Karpas-422 (cell line): ENCODE measurements around the gene ZFR. TPM values are rescaled to one million over a fixed set of nuclear protein-coding genes. Genes with fewer than 3 reads are reported as not detected.

Experiments
- DNase-seq: peaks from one replicate; pipeline ENCODE4 v3.0.0-alpha.2; 2015
- H2AFZ ChIP-seq: fragments of 200-600 bp; sonication (generic); 2 replicates; pipeline ENCODE4 v1.6.1; 2014; ENCODE audit warnings: antibody characterized with exemption, low read length, mixed read lengths
- H3K27ac ChIP-seq: fragments of 200-600 bp; sonication (generic); 2 replicates; pipeline ENCODE4 v1.5.1; 2014; ENCODE audit warnings: mild to moderate bottlenecking, low read length, moderate library complexity
- H3K27me3 ChIP-seq: fragments of 200-600 bp; sonication (generic); 2 replicates; pipeline ENCODE4 v1.6.1; 2014; ENCODE audit warnings: low read length, mixed read lengths
- H3K36me3 ChIP-seq: fragments of 200-600 bp; sonication (generic); 2 replicates; pipeline ENCODE4 v1.6.1; 2014; ENCODE audit warnings: low read length, mixed read lengths; ENCODE audit not compliant: insufficient read depth
- H3K4me1 ChIP-seq: fragments of 200-600 bp; sonication (generic); 2 replicates; pipeline ENCODE4 v1.6.1; 2014; ENCODE audit warnings: mild to moderate bottlenecking, low read length, mixed read lengths
- H3K4me2 ChIP-seq: fragments of 200-600 bp; sonication (generic); 2 replicates; pipeline ENCODE4 v1.6.1; 2014; ENCODE audit warnings: low read length, low read depth, mild to moderate bottlenecking; ENCODE audit not compliant: poor library complexity, severe bottlenecking
- H3K4me3 ChIP-seq: fragments of 200-600 bp; sonication (generic); 2 replicates; pipeline ENCODE4 v1.5.1; 2014; ENCODE audit warnings: mild to moderate bottlenecking, antibody characterized with exemption, low read length, mixed read lengths
- H3K79me2 ChIP-seq: fragments of 200-600 bp; sonication (generic); 2 replicates; pipeline ENCODE4 v1.6.1; 2014; ENCODE audit warnings: mild to moderate bottlenecking, low read length, mixed read lengths
- H3K9ac ChIP-seq: fragments of 200-600 bp; sonication (generic); 2 replicates; pipeline ENCODE4 v1.6.0; 2014; ENCODE audit warnings: low read length
- H3K9me2 ChIP-seq: fragments of 200-600 bp; sonication (generic), shearing (Covaris generic); replicated peaks from 2 replicates; pipeline ENCODE4 v1.6.0; 2014; ENCODE audit warnings: mild to moderate bottlenecking, low read length, moderate library complexity; ENCODE audit not compliant: insufficient read depth
- H3K9me3 ChIP-seq: fragments of 300-700, 200-600 bp; sonication (generic); 2 replicates; pipeline ENCODE4 v1.6.1; 2014; ENCODE audit warnings: low read length, mixed read lengths
- H4K20me1 ChIP-seq: fragments of 200-600 bp; sonication (generic); 2 replicates; pipeline ENCODE4 v1.6.1; 2014; ENCODE audit warnings: mild to moderate bottlenecking, antibody characterized with exemption, low read length, low read depth; ENCODE audit not compliant: insufficient read depth
- total RNA-seq: library from RNA; depleted of rRNA; stranded (reverse); fragments of >200 nt; shearing (Covaris generic); gene quantifications from 2 replicates; pipeline ENCODE4 v1.2.3, GENCODE V29; 2014; ENCODE audit warnings: low replicate concordance

The ZFR gene
- total RNA-seq, 1 experiment from 2014 or later, result 87.7 TPM

DNA sequence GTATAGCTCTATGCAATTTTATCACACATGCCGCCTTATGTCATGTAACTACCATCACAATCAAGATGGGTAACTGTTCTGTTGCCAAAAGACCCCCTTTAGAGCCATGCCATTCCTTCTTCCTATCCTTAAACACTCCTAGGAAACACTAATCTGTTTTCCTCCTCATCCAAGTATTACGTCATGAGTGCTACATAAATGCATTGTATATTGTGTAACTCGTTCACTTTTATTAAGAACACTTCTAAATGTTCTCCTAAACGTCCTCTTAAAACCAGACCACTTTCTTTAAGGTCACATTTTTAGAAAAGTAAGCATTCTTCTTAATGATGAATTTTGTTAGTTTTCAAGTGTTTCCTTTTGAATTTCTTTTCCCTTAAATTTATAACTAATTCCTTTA is 82.0 kb downstream of the ZFR start:
- no peaks in the 10 kb centered on the region for H3K9me2 ChIP-seq
- H3K36me3 ChIP-seq, result peaks cover 39% of the 10 kb centered on the region
- no peak overlapping the region for H3K4me3 ChIP-seq
- no peak for DNase-seq
- no peaks in the 10 kb centered on the region for H3K27me3 ChIP-seq
- no peaks in the 10 kb centered on the region for H4K20me1 ChIP-seq
- no peak overlapping the region for H3K9ac ChIP-seq
- H3K79me2 ChIP-seq, result 0 out of 2 replicates have a peak, but pooled peaks cover 2% of the 10 kb centered on the region
- no peak overlapping the region for H3K4me2 ChIP-seq
- no peaks in the 10 kb centered on the region for H3K4me1 ChIP-seq
- H3K27ac ChIP-seq, result no peak overlapping the region
- no peak overlapping the region for H2AFZ ChIP-seq
- no peaks in the 10 kb centered on the region for H3K9me3 ChIP-seq

DNA sequence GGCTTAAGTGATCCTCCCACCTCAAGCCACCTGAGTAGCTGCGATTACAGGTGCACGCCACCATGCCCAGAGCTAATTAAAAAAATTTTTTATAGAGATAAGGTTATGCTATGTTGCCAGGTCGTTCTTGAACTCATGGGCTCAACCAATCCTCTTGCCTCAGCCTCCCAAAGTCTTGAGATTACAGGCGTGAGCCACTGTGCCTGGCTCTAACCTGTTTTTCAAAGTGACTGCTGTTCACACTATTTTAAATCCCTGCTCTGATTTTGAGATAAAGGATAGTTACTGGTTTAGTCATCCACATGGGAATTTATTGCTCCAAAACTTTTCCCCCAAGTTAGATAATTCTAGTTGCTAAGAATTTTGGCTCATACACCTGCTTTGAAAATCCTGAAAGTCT is 83.6 kb downstream of the ZFR start:
- H3K9me2 ChIP-seq, result no peaks in the 10 kb centered on the region
- peaks cover 43% of the 10 kb centered on the region for H3K36me3 ChIP-seq
- DNase-seq, result no peak

DNA sequence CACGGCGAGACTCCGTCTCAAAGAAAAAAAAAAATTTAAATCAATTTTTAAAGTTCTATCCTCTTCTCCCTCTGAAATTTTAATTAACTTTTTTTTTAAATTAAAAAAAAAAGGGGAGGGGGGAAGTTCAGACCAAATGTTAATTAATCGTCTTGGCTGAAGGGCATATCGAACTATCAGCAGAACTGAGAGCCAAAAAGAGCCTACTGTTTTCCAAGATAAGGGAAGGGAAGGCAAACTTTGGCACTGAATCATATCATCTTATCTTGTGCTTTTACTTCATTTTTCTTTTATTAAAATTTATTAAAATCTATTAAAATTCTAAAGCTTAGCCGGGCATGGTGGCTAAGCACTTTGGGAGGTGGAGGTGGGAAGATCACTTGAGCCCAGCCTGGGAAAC is 85.9 kb downstream of the ZFR start:
- H3K79me2 ChIP-seq, result no peaks in the 10 kb centered on the region
- no peak overlapping the region for H3K27ac ChIP-seq
- peaks cover 42% of the 10 kb centered on the region for H3K36me3 ChIP-seq
- H3K4me3 ChIP-seq, result no peak overlapping the region
- no peaks in the 10 kb centered on the region for H3K9me3 ChIP-seq
- no peak overlapping the region for H3K9ac ChIP-seq
- no peaks in the 10 kb centered on the region for H3K27me3 ChIP-seq
- H2AFZ ChIP-seq, result no peak overlapping the region
- no peaks in the 10 kb centered on the region for H3K4me1 ChIP-seq
- DNase-seq, result no peak
- no peaks in the 10 kb centered on the region for H3K9me2 ChIP-seq
- H3K4me2 ChIP-seq, result no peak overlapping the region
- H4K20me1 ChIP-seq, result no peaks in the 10 kb centered on the region

More for the DNA sequence above, 83.6 kb downstream of the ZFR start:
- no peak overlapping the region for H3K9ac ChIP-seq
- no peaks in the 10 kb centered on the region for H3K4me1 ChIP-seq
- H2AFZ ChIP-seq, result no peak overlapping the region
- H3K27ac ChIP-seq, result no peak overlapping the region
- no peaks in the 10 kb centered on the region for H3K27me3 ChIP-seq
- 0 out of 2 replicates have a peak, but pooled peaks cover 2% of the 10 kb centered on the region for H3K79me2 ChIP-seq
- H4K20me1 ChIP-seq, result no peaks in the 10 kb centered on the region
- no peak overlapping the region for H3K4me3 ChIP-seq
- no peaks in the 10 kb centered on the region for H3K9me3 ChIP-seq
- no peak overlapping the region for H3K4me2 ChIP-seq

DNA sequence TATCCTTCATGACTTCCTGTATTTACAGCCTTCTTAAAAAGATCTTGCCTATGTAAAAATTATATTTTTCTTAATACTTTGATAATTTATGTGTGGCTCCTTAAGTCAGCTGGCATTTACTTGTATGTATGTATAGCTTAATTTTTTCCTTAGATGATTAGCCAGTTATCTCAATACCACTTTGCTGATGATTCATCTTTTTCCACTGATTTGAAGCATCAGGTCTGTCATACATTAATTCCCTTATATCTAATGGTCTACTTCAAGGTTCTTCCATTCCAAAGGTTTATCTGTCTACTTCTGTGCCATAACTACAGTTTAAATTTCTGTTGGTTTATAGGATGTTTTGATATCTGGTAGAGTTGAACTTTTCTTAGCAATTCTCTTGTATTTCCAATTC is 86.9 kb downstream of the ZFR start:
- Histone ChIP-seq H4K20me1 (no peaks in the 10 kb centered on the region), H3K27ac (no peak overlapping the region), H3K9me3 (no peaks in the 10 kb centered on the region), H3K36me3 (peaks cover 33% of the 10 kb centered on the region), H3K4me1 (no peaks in the 10 kb centered on the region), H3K79me2 (no peaks in the 10 kb centered on the region), H2AFZ (no peak overlapping the region), H3K4me2 (no peak overlapping the region), H3K9ac (no peak overlapping the region), H3K4me3 (no peak overlapping the region), H3K9me2 (no peaks in the 10 kb centered on the region), H3K27me3 (no peaks in the 10 kb centered on the region)
- DNase-seq, result no peak

DNA sequence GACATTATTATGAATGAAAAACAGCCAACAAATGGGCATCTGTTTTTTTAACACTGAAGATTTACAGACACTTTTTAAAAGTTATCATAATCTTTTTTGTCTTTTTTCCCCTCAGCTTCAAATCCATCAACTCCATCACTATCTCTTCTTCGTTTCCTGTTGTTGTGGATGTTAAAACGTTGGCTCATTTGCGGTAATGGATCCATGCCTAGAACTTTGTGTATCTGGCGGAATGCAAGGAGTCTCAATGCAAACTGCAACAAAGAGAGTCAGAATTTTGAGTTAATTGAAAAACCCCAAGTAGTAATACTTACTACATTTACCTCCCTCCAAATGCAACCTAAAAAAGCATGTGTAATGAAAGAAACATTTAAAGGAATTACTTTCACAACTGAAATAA is 88.9 kb downstream of the ZFR start:
- no peak overlapping the region for H3K4me2 ChIP-seq
- H3K4me1 ChIP-seq, result no peaks in the 10 kb centered on the region
- no peaks in the 10 kb centered on the region for H4K20me1 ChIP-seq
- no peak overlapping the region for H3K27ac ChIP-seq
- no peaks in the 10 kb centered on the region for H3K9me3 ChIP-seq
- no peaks in the 10 kb centered on the region for H3K79me2 ChIP-seq
- H3K9ac ChIP-seq, result no peak overlapping the region
- H3K9me2 ChIP-seq, result no peaks in the 10 kb centered on the region
- H3K4me3 ChIP-seq, result no peak overlapping the region
- no peaks in the 10 kb centered on the region for H3K27me3 ChIP-seq
- DNase-seq, result no peak
- peaks cover 22% of the 10 kb centered on the region; the same call in 1 of the 2 replicates for H3K36me3 ChIP-seq
- H2AFZ ChIP-seq, result no peak overlapping the region

DNA sequence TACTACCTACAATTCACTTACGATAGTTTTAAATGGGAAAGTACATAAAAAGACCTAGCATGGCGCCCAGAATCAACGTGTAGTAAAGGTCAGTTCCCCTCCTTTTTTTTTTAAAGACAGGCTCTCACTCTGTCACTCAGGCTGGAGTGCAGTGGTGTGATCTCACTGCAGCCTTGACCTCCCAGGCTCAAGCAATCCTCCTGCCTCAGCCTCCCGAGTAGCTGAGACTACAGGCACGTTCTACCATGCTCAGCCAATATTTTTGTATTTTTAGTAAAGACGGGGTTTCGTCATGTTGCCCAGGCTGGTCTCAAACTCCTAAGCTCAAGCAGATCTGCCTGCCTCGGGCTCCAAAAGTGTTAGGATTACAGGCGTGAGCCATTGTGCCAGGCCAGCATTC is 91.1 kb downstream of the ZFR start:
- Histone ChIP-seq H3K36me3 (peaks cover 13% of the 10 kb centered on the region; the same call in 1 of the 2 replicates), H3K27ac (no peak overlapping the region), H3K9ac (no peak overlapping the region), H3K27me3 (no peaks in the 10 kb centered on the region), H3K9me2 (no peaks in the 10 kb centered on the region), H3K4me2 (no peak overlapping the region), H2AFZ (no peak overlapping the region), H3K9me3 (no peaks in the 10 kb centered on the region; the same call in 1 of the 2 replicates), H3K79me2 (no peaks in the 10 kb centered on the region), H3K4me1 (no peaks in the 10 kb centered on the region), H3K4me3 (no peak overlapping the region), H4K20me1 (no peaks in the 10 kb centered on the region)
- no peak for DNase-seq

DNA sequence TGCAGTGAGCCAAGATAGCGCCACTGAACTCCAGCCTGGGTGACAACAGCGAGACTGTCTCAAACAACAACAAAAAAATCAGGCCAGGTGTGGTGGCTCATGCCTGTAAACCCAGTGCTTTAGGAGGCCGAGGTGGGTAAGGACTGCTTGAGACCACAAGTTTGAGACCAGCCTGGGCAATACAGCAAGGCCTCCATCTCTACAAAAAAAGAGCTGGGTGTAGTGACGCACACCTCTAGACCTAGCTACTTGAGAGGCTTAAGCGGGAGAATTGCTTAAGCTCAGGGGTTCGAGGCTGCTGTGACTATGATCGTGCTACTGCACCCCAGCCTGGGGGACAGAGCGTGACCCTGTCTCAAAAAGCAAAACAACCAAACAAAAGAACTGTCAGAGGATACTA is 91.9 kb downstream of the ZFR start:
- no peaks in the 10 kb centered on the region for H3K9me2 ChIP-seq
- no peak overlapping the region for H3K4me2 ChIP-seq
- H3K9me3 ChIP-seq, result no peaks in the 10 kb centered on the region; the same call in 1 of the 2 replicates
- no peak for DNase-seq
- H2AFZ ChIP-seq, result no peak overlapping the region
- H3K4me1 ChIP-seq, result no peaks in the 10 kb centered on the region
- no peak overlapping the region for H3K9ac ChIP-seq
- H3K79me2 ChIP-seq, result no peaks in the 10 kb centered on the region
- H3K36me3 ChIP-seq, result peaks cover 13% of the 10 kb centered on the region; the same call in 1 of the 2 replicates
- H3K4me3 ChIP-seq, result no peak overlapping the region
- no peaks in the 10 kb centered on the region for H4K20me1 ChIP-seq
- no peaks in the 10 kb centered on the region for H3K27me3 ChIP-seq
- H3K27ac ChIP-seq, result no peak overlapping the region

DNA sequence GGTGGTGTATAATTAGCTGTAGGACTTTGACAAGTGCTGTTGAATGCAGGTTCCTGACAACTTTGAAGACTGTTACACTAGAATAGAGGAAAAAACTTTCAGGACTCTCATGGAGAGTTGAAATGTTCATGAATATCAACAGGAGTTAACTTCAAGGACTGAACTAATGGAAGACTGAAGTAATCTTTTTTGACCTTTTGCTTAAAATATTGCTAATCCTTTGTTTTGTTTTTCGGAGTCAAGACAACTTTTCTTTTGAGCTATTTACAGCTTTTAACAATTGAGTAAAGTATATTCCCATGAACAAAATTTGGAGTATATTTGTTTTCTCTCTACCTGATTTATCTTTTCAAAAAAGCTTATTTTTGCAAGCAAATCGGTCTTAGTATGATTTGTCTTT is 97.7 kb downstream of the ZFR start:
- no peaks in the 10 kb centered on the region for H4K20me1 ChIP-seq
- no peak overlapping the region for H3K4me3 ChIP-seq
- no peak overlapping the region for H2AFZ ChIP-seq
- H3K9me3 ChIP-seq, result no peaks in the 10 kb centered on the region; the same call in 1 of the 2 replicates
- H3K36me3 ChIP-seq, result no peaks in the 10 kb centered on the region
- no peak for DNase-seq
- no peaks in the 10 kb centered on the region for H3K4me1 ChIP-seq
- H3K79me2 ChIP-seq, result no peaks in the 10 kb centered on the region
- H3K27ac ChIP-seq, result no peak overlapping the region
- H3K9me2 ChIP-seq, result no peaks in the 10 kb centered on the region
- no peak overlapping the region for H3K9ac ChIP-seq
- no peak overlapping the region for H3K4me2 ChIP-seq
- H3K27me3 ChIP-seq, result no peaks in the 10 kb centered on the region
